Fibroblast of skin of right biceps (primary cell): ENCODE measurements around the gene ARL3.
"Not testable (repeated sequence)": the region's sequence is repeated elsewhere in the genome, so short reads cannot be mapped to it uniquely, and the experiment has no call there.

ENCODE experiments used
- DNase-seq: peaks from one replicate; pipeline ENCODE4 v3.0.0-alpha.2; 2013

ARL3 gene

DNA sequence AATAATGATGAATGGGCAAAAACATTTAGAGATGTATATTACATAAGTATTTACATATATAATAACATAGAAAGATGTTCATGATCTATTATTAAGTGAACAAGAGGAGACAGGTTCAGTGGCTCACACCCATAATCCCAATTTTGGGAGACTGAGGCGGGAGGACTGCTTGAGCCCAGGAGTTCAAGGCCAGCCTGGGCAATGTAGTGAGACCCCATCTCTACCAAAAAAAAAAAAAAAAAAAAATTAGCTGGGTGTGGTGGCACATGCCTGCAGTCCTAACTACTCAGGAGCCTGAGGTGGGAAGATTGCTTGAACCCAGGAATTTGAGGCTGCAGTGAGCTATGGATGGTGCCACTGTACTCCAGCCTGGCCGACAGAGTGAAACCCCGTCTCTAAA, 12.4 kb downstream of the ARL3 start:
- no peak for DNase-seq

DNA sequence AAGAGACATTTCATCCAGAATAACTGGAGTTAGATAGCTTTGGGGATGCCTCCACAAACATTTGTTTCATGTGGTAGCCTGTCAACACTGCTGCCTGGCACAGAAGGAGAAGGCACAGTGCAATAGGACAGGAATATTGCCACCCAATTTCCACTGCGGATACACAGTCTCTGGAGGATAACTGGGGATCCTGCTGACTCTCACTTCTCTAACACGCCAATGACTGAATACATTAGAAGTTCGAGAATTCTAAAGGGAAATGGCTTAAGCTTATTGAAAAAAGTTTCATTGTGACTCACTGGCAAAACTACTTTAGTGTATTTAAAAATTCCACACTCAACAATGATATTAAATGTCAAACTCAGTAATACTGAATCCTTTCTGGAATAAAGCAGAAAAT, 12.9 kb downstream of the ARL3 start:
- peak; percentile 37 for DNase-seq

DNA sequence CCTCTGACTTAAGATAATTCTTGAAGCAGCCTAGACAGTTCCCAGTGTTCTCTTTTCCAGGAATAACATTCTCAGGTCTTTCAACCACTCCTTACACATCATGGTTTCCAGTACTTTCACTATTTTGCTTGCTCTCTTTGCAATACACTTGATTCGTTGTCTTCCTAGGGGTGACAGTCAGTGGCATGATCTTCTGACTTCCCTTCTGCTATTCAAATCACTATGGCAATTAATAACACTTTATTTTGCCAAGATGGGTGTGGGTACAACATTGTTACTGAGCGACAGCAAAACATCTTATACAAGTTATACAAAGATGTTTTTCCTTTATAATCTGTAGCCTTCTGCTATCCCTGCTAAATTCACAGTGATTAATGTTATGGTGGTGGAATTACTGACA, 15.3 kb downstream of the ARL3 start:
- DNase-seq, result no peak

DNA sequence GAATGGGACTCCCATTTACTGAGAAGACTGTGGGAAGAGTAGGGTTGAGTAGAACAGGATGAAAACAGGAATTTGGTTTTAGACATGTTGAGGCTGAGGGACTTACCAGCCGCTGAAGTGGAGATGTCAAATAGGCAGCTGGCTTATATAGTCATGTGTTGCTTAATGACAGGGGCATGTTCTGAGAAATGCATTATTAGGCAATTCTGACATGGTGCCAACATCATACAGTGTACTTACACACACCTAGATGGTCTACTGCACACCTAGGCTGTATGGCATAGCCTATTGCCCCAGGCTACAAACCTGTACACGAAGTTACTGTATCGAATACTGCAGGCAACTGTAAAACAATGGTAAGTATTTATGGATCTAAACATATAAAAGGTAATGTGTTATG, 17.5 kb downstream of the ARL3 start:
- DNase-seq, result no peak

DNA sequence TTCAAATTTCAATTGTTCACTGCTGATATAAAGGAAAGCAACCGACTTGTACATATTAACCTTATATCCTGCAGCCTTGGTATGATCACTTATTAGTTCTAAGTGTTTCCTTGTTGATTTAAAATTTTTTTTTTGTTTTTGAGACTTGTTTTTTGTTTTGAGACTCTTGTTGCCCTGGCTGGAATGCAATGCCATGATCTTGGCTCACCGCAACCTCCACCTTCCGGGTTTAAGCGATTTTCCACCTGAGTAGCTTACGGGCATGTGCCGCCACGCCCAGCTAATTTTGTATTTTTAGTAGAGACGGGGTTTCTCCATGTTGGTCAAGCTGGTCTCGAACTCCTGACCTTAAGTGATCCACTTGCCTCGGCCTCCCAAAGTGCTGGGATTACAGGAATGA, 18.8 kb downstream of the ARL3 start:
- DNase-seq, result not testable (repeated sequence)

DNA sequence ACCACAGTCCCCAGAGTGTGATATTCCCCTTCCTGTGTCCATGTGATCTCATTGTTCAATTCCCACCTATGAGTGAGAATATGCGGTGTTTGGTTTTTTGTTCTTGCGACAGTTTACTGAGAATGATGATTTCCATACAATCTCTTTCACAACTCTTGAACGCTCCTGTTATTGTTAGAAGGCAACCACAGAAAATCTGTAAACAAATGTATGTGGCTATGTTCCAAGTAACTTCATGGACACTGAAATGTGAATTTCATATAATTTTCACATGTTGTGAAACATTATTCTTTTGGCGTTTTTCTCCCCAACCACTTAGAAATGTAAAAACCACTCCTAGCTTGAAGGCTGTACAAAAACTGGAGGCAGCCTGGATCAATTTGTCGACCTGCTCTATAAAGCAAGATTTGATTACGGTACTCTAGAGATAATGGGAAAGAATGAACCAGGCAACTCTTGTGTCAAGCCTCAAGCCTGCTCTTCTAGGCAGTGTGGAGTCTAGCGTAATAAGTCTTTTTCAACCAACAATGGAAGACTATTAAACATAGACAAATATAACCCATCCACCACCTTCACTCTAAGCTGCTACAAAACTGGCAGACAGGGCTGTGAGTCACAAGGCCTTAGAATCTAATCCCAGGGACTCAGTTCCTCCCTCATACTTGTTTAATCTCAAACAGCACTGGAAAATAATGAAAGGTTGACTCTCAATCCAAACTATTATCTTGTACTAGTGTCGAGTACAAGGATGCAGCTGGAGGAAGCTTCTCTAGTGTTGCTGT, 22.7 kb downstream of the ARL3 start:
- DNase-seq, result peak; percentile 31

DNA sequence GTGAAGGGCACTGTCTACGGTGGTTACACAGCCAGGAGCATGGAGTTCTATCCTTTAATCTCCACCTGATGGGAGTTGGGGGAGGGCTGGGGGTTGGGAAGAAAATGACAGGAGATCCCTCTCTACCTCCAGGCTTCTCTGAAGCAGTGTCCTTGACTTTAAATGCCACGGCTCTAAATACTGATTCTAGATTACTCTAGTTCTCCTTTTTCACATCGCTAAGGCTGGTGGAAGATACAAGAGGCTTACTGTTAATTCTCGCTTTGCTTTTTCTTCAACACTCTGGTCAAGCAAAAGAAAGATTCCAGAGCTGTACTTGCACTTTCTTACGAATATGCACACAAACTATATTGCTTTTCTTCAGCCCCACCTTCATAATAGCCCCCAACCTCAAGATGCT, 30.5 kb downstream of the ARL3 start:
- DNase-seq, result no peak

DNA sequence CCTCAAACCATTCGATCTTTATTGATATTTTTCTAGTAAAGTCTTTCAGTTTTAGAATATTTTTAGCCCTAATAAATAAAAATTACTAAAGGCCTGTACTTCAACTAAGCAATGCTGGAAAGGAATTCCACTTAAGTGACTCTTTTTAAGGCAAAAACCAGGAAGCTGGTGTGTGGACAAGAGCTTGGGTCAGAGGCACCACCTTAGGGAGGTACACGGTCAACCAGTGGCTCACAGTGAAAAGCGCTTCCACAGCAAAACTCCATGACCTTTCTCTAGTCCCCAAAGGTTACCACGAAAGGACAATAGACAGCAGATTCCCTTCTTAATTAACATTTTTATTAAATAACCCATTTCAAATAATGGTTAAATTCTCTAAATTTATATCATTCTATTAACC, 31.2 kb downstream of the ARL3 start:
- DNase-seq, result no peak

DNA sequence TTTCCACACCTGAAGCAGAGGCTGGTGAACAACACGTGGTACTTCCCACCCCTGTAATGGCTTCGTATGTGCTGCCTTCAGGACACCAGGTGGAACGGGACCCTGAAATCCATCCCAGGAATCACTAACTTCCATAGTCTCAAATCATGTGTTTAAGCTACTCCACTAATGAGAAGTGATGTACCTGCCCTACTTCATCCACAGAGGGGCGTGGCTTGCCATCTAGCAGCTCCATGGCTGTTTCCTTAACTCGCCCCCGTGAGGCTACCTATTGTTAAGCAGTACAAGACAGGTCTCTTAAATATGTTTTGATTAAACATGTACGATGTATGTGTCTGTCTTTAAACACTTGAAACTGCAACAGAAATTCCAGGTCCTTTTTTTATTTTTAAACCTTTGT, 31.8 kb downstream of the ARL3 start:
- DNase-seq, result no peak

DNA sequence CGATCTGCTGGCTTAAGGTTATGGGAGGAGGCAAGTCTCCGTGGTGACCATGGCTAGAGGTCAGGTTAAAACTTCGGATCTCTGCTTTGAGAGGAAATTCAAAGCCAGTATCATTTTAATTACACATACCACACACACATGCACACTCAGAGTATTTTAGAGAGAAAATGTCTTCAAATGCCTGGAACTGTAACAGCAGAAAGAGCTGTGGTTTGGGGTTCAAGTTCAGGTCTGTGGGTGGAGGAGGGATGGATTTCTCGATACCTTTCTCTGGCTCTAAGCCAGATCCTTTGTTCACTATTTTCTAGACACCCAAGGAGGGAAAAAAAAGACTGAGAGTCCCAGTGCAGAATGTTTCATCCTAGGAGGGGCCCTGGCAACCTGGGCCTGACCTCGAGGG, 32.5 kb downstream of the ARL3 start:
- DNase-seq, result no peak

DNA sequence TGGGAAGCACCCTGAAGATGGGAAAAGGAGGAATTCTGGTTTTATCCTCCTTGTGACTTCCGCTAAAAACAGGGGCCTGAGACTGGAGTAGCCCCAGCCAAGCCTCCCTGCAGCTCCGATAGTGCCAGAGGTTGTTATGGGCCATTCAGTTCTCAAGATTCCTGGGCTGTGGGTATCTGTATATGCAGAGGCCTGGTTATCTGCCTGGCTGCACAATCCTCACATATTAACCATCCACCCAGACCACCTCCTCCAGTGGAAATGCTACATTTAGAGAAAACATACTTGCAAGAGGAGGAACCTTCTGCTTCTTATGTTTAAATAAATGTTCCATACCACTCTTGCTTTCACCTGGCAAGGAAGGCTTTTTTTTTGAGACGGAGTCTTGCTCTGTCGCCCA, 34.6 kb downstream of the ARL3 start:
- no peak for DNase-seq

DNA sequence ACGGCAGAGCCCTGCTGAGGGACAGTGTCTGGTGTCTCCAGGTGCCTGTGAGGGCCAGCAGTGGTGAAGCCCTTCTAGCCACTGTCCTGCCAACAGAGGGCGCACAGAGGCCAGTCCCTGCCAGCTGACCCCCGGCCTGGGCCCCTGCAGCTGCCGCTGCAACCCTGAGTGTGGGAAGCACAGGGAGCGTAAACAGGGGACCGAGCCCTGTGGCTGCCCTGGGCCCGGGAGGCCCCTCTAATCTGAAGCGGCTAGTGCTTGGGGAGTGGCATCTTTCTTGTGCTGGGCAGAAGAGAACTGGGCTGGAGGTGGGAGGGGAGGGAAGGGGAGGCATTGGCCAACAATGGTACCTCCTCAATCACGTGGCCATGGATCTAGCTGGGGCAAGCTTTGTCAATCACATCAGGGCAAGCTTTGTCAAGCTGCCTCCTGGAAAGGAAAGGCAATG, 35.3 kb downstream of the ARL3 start:
- DNase-seq, result peak; percentile 45

DNA sequence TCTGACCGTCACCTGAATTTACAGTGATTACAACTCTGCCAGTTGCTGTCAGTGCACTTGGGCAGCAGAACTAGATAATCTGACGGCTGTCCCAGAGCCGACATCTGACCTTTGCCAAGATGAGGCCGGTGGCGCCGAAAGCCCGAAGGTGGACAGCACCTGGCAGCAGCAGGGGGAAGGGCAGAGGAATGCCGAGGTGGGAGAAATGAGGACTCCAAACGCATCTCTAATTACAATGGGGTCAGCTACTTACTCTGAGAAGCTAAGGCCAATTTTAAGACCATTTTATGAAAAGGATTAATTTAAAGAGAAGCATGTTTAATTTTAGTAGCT, 36.2 kb downstream of the ARL3 start:
- DNase-seq, result no peak

DNA sequence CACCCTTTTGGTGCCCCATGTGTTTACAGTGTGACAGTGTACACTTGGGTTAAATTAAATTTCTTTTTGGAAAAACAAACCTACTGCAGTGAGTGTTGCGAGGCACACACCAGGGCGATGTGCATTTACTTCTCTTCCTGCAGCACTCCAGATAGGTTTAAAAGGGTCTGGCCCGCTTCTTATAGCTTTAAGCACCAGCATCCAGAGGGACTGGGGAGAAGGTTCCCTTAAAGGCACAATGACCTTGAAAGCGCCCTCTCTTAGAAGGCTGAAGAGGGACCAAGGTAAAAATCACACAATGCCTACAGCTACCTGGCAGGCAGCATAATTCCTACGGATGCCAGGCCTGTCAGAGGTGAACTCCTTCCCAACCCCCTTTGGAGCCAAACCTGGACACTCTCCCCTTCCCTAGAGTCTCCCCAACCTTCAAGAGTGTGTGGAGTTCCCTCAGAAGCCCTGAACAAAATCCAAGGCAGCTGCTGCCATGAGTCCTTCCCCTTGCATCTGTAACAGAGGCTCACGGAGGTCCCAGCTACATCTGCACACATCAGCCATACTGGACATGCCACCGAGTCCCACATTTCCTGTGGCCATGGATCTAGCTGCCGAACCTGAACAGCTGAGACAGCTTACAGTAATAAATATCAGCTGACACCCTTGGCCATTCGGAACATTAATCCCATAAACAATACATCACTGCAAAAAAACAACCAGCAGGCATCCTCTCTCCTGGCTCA, 36.7 kb downstream of the ARL3 start:
- no peak for DNase-seq

DNA sequence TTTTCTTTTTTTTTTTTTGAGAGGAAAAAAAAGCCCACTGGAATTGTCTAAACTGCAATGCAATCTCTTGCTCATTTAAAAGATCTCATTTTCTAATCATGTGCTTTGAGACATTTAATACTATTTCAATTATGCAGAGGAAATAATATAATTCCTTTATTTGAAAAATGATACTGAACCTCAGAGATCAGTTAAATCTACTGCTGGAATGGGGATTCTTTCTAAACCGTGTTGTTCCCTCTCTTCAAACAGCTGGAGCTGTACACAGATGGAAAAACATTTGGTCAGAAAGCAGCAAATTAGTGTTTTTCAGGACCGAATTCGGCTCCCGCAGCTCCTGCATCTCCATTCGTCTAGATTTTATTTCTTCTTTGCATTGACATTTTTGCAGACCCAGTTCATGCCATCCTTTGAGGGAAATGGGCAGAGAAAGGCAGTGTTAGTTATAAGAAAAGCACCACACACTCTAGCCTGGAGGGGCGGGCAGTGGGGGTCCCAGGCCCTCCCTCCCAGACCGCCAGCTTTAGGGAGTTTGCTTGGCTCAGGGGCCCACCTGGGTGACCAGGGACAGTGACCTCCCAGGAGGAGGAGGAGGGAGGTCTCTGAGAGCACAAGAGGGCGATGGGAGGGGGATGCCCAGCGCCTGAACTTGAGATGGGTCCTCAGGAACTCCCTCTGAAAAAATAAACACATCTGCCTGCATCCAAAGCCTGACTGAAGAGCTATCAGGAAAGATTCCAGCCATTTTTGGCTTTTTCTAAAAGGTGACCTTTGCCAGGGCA, 37.5 kb downstream of the ARL3 start:
- DNase-seq, result no peak

DNA sequence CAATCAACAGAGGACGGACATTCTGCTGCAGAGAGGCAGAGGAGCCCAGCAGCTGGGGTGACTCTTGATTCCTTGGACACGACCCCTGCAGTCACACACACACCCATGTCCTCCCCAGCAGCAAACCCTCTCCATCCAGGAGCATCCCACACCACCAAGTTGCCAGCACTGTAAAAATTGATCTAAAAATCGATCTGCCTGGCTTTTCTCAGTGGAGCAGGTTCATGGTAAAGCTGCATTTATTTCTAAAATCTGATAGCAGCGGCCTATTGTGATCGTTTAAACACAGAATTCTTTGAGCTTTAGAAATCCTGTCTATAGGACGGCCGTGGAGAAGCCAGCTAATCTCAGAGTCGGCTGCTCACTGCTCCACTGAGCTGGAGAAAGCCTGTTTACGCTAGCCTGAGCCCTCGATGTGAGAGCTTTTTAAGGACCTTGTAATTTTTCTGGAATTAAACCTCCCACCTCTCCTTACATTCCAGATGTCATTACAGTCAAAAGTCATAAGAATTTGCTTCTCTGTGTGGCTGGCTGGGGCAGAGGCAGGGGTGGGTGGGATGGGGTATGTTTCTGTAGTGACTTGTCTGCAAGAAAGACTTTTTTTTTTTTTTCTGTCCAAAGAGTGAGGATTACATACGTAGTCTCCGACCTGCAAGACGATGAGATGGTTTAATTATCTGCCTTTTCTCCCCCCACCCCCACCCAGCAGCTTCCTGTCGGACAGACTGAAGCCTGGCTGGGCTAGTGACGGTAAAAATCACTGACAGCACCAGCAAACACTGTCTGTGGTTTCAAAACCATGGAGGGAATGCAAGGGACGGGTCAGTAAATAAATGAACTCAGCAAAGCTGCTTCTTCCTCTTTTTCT, 38.3 kb downstream of the ARL3 start:
- DNase-seq, result peak; percentile 97

DNA sequence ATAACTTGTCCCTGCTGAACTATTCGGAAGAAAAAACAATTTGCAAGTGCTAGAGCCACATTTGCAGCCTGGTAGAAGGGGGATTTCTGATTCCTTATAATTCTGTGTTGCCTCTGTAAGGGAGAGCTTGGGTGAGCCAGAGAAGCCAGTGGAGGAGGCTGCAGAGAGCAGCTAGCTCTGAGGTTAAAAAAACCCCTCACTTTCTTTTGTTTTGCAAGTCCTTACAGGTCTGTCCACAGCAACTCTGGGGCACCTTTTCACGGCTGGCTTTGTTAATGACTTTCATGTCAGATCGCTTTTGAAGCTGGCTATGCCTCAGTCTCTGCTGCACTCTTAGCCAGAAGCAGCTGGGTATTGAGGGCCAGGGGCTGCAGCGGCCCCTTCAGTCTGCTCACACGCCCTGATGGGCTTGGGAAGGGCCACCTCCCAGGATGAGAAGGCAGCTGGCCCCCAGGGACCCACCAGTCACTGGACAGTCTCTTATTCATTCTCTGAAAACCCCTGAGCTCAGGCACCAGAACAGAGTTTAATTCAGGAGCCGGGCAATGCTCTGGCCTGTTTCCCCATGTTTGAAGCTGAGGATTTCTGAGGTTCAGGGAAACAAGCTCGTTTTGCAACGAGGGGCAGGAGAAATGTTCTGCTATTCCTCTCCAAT, 39.1 kb downstream of the ARL3 start:
- no peak for DNase-seq

DNA sequence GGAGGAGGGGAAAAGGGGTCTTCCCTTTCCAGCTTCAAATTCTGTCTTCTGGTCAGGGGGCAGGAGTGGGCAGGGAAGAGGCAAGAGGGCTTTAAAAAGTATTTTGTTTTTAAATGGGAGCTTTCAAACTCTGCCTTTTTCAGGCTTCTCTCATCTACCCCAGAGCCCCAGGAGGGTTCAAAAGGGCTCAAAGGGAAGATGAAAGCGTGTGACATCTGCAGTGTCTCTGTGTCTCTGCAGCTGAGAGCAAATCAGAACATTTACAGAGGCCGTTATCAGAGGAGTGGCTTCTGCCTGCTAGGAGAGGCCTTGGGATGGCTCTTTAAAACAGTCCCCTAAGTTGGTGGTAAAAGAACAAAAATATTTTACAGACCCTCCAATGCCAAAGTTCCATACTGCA, 39.6 kb downstream of the ARL3 start:
- DNase-seq, result no peak

DNA sequence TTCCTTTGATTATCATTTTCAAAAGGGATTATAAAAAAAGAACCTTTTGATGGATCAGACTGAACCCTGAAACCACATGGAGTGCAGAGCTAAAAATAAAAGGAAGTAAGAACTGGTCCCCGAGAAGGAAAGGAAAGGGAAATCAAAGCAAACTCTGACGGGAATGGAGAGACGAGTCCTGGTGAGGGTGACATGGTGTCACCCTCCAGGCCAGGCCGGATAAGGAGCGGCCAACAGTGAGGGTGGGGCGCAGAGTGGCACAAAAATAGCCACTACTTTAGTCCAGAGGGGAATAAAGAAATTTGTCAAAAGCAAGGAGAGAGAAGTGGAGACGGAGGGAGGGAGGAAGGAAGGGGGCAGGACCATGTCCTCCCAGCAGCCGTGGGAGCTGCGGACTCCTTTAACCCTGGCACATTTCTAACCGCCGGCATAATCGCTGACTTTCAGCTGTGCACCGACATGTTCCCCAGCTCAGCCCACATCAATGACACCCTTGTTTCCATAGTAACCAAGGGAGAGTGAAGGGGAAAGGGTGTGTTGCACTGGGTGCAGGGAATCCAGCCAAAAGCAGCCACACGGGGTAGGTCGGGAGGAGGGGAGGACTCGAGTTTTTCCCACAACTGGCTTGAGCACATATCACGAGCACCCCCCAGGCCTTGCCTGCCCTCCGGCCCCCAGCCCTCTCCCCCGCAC, 40.2 kb downstream of the ARL3 start:
- DNase-seq, result peak; percentile 76

DNA sequence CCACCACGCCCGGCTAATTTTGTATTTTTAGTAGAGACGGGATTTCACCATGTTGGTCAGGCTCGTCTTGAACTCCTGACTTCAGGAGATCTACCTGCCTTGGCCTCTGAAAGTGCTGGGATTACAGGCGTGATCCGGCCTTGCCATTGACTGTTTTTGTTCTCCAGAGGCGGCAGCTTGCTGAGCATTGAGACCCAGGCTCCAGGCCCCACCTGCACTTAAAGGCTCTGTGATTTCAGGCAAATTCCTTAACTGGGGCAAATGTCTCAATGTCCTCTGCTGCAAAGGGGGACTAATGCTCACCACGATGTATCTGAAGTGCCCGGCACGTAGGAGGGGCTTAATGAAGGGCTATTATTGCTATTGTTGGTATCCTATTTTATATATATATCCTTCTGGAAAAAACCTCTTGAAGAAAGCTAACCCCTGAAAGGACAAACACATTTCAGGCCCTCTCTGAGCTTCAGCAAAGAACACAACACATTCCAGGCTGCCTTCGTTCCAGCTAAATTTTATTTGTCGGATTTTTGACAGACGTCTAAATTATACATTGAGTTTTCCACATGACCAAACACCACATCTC, 40.9 kb downstream of the ARL3 start:
- DNase-seq, result no peak

DNA sequence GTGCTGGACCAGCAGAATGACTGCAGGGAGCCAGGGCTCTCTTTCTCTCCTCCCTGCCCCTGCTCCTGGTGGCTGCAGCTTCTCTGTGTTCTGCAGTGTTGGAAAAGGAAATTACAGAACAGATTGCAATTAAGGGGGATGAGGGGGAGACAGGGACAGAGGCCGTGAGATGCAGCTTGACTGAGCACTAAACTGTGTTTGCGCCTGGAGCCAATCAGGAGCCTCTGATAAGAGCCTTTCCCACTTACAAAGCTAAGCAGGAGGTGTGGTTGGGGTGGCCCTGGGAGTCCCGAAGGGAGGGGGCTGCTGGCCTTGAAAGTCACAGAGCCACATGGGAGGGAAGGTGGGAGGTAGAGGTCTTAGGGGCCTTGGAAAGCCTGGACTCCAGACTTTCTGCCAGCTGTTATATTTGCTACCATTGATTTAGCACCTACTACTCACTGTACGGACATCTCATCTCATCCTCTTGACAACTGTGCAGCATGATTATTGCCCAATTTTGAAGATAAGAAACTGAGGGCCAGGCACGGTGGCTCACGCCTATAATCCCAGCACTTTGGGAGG, 43.2 kb downstream of the ARL3 start:
- DNase-seq, result no peak
